Hematopoietic multipotent progenitor cell treated with erythropoietin and hydrocortisone succinate and interleukin-3 and kit ligand, for 15 days (in vitro differentiated cells): ENCODE data around the gene SIK2.
"Not testable (repeated sequence)": the region's sequence is repeated elsewhere in the genome, so short reads cannot be mapped to it uniquely, and the experiment has no call there.

Experiments
- DNase-seq: peaks from one replicate; pipeline ENCODE4 v3.0.0-alpha.2; 2015; ENCODE audit warnings: low spot score

Gene SIK2

DNA sequence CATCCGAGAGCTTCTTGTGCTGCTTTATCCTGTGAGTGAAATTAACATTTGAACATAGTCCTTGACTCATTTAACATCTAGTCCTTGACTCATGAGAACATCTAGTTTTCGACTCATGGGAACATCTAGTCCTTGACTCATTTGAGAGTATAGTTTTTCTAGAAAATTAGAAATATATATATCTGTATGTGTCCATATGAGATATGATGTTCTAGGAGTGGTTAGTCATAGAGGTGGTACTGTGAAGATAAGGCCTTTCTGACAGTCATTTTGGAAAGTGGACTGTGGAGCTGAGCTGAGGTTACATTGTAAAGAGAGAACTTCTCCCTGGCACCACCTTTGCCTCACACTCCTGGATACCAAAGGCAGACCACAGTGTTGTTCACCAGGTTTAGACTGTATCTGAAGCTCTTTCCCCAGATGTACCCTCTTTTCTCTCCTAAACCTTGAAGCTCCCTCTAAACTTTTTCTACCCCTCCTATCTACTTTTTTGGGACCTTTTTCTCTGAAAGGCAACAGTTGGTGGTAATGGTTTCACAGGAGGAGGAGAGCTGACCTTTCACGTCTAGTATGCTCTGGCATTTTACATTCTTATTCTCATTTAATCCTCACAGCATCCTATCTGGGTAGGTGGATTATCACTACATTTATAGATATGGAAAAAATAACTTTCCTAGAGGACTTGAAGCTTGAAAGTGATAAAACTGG, 96.8 kb downstream of the SIK2 start:
- DNase-seq, result peak; percentile 91

- peak; percentile 52 for DNase-seq
These were observed 97.4 kb downstream of the SIK2 start for GRCh38 chr11:111699579-111700156.

DNA sequence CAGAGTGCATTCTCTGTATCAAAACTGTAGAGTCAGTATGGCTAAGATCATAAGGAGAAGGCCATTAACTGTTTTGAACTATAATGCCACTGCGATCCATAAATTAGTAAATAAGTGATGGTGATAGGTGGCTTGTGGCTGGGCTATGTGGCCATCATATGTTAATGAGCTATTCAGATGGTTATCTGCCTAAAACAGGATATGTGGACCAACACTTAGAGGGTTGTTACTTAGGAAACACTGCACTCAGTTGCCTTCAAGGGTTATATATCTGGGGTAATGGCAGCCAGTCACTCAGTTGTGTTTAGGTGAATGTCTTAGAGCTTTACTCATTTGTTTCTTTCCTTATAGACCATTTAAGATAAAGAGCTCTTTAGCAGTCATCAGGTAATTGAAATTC, 97.9 kb downstream of the SIK2 start:
- DNase-seq, result peak; percentile 42

DNA sequence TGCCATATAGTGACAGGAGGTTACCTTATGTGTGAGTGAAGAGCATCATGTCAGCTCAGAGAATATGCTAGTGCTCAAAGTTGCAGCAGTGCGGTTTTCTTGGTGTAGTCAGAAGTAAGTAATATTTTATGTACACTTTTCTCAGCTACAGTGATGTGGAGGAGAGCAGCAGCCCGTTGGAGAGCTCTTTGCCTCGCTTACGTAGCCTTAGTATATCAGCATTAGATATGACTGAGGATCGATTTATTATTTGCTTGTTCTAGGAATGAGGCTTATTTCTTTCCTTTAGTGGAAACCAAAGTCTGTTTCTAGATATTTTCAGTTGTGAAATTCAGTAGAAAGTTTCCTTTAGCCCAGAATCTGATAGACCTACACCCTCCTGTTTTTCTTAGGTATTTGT, 100.4 kb downstream of the SIK2 start:
- no peak for DNase-seq

- no peak for DNase-seq
These were observed 101.3 kb downstream of the SIK2 start for GRCh38 chr11:111703576-111703975.

DNA sequence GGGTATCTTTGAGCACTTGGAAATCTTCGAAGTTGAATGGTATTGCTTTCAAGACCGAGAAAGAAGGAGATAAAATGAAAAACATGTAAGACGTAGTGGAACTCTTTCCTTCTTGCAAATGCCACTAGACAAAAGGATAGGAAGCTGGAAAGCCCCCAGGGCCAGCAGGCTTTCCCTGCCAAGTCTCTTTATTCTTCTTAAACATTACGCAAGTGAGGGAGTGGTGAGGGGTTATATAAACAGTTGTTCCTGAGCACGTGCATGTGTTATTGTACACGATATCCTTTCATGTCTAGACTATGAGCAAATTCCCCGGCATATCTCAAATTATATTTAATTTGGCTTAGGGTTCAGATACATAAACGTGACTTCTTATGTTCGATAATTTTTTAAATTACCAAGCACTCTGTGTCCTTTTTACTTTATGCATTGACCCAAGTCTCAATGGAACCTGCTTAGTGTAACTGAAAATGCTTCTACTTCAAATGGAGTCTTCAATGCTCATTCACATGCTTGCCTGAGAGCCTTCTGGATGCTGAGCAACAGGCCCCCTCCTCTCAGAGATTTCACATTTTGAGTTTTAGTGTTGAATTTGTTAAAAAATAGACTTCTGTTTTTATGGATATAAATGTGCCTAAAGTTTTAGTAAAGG, 104.9 kb downstream of the SIK2 start:
- DNase-seq, result no peak

GRCh38 chr11:111707691-111708067, 105.4 kb downstream of the SIK2 start:
- DNase-seq, result no peak

DNA sequence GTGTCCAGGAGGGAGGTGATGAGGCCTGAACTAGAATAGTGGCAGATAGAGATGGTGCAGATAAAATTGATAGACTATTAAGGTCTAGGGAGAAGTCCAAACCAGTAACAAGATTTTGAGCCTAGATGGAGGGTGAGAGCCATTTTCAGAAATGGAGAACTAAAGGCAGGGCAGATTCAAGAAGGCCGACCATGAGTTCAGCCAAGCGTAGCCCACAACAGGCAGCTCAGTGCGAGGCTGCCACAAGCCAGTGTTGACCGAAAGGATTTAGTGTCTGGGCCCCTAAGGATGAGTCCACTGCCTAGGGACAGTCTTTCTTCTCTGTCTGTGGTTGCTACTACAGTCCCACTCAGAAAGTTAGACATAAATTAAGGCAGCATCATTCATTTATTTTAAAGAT, 112.3 kb downstream of the SIK2 start:
- DNase-seq, result no peak

DNA sequence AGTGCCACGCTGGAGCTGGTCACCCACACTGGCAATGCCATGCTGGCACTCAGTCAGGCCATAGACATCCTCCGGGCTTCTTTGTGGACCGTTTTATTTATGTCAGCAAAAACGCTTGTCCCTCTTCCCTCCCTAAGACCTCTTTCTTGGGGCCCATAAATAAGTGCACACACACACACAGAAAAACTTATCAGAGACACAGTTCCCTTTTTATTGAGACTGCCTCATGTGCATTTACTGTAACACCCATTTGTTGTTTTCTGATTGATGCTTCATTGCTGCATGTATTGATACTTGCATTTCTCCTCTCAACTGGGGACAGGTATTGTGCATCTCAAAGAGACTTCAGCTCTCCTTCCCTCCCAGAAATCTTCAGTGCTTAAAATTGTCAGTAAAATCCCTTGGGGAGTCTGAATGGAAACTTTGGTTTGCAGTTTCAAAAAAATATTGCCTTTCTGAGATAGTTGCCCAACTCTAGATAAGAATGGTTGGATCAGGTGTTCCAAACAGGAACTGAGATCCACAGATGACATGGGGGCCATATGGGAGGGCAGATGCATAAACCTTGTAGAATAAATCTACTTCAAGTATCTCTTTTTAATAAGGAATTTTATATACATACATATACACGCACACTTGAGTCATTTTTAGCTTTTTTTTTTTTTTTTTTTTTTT, 113.0 kb downstream of the SIK2 start:
- DNase-seq, result no peak

GRCh38 chr11:111717660-111718059, 115.4 kb downstream of the SIK2 start:
- not testable (repeated sequence) for DNase-seq

DNA sequence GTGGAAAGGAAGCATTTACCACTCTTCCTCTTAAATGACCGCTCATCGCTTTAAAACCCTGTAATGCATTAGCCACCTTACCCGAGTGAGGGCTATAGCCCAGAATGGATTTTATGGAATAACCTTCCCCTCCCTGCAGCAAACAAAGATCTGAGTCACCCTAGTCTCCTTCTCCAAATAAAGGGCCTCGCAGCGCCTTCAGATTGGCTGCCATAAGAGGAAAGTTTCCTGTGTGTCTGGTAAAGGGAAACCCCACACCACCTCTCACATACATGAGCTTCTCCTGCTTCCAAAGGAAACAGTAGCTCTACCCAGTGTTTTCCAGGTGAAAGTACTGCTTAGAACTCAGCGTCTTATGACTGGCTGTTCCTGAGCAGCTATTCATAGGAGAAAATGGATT, 116.2 kb downstream of the SIK2 start:
- DNase-seq, result no peak

GRCh38 chr11:111718859-111719258, 116.6 kb downstream of the SIK2 start:
- DNase-seq, result no peak

DNA sequence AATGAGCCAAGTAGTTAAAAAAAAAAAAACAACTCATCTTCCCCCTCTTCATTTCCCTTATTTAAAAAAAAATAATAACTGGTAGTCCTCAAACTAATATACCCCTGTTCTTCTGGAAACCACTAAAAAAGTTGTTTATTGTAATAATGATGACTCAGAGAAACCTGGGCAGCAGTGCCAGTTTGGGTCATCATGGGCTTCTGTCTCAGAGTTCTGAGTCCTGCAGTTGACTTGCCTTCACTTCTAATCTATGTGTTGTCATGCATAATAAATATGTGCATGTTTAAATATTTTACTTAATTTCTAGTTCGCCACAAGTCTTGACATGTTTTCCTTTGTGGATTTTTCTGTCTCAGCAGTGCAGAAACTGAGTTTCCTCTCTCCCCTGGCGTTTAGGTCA, 117.1 kb downstream of the SIK2 start:
- DNase-seq, result no peak

DNA sequence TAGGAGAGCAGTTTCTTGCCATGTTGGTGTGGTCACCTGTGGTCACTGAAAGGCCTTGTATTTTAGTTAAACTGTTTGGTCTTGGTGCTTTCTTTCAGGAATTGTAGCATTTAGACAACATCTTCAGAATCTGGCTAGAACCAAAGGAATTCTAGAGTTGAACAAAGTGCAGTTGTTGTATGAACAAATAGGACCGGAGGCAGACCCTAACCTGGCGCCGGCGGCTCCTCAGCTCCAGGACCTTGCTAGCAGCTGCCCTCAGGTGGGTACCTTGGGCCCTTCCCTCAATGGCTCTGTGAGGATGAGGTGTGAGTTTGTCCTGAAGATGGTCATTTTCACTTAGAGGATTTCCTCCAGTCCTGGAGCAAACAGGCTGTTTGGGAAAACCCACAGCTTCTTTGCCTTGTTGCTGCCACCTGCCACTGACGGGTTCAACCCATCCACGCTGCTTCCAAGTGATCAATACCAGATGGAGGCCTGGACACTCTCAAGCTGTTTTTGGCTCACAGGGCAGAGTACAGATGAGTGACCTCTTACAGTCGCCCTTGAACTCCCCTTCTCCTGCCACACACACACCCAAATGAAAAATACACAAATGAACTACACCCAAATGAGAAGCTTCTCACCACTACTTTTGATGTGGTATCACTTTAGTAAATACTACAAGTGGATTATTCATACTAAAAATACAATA, 118.7 kb downstream of the SIK2 start:
- DNase-seq, result no peak

DNA sequence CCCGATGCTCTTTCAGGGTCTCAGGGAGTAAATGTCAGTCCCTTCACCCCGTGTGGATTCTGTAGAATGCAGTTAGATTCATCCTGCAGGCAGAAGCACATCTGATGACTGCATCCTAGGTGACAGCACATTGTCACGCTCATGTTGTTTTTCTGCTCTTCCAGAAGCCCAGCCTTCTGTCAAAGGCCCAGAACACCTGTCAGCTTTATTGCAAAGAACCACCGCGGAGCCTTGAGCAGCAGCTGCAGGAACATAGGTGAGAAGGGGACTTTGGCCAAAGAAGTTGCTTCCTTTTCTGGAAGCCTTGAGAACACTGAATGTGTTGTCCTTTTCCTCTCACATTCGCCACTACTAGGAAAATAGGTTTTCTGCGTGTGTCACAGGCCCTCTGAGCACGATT, 120.3 kb downstream of the SIK2 start:
- no peak for DNase-seq

DNA sequence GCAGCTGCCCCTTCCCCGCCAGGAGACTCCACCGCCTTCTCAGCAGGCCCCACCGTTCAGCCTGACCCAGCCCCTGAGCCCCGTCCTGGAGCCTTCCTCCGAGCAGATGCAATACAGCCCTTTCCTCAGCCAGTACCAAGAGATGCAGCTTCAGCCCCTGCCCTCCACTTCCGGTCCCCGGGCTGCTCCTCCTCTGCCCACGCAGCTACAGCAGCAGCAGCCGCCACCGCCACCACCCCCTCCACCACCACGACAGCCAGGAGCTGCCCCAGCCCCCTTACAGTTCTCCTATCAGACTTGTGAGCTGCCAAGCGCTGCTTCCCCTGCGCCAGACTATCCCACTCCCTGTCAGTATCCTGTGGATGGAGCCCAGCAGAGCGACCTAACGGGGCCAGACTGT, 121.3 kb downstream of the SIK2 start:
- no peak for DNase-seq

DNA sequence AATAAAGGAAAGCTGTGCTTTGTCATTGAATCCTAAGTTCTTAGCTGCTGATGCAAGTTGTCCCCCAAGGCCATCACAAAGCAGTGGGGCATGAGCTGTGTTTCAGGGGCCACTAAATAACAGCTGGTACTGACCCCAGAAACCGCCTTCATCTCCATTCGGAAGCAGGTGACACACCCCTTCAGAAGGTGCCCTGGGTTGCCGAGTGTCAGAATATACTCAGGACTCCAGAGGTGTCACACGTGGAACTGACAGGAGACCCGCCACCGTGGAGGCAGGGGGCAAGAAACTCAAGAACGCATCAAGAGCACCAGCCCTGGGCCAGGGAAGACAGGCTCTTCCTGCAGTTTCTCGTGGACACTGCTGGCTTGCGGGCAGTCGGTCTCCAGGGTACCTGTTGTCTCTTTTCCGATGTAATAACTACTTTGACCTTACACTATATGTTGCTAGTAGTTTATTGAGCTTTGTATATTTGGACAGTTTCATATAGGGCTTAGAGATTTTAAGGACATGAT, 122.4 kb downstream of the SIK2 start:
- no peak for DNase-seq

DNA sequence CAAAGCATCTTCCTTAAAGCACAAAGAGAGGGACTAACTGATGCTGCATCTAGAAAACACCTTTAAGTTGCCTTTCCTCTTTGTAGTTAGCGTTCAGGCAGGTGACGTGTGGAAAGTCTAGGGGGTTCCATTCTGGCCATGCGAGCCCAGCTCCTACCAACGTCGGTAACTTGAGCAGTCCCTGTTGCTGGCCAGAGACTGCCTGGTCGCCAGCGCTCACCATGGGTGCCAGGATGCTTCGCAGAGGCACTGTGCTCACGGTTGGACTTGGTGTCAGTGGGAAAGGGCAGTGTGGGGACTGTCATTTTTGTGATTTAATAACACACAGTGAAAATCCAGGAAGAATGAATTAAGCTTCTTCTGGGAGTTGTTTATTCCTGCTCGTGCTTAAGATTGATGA, 123.4 kb downstream of the SIK2 start:
- DNase-seq, result no peak

DNA sequence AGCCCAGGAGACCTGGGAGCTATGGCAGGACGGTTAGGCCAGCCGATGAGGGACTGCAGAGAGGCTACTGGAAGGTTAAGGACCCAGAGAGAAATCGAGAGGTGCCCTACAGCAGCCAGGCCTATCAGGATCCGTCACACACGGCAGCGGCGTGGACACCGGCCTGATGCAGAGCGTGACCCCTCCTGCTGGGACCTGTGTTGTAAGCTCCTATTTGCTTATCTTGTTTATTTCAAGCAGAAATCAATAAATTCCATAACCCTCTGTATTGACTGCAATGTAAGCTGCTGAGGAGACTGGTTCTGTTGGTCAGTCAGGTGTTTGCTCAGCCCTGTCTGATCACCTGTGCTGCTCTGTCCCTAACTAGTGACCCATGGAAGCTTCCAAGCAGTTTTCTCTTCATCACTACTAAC, 124.1 kb downstream of the SIK2 start:
- no peak for DNase-seq

DNA sequence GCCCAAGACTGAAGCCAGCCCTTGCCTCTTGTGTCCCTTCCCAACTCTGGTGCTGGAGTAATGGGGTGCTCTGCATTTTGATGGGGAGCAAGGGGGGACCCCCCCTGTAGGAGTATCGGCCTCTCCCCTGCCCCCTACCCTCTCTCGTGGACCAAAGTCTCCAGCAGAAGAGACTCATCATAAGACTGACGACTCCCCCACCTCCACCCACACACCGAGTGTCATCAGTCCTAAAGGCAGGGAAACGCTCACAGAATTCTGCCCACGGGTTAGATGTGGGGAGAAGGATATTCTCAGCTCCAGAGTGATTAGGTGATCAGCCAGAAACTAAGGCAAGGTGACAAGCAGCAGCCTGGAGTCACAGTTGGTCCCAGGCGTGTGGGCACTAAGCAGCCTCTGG, 125.2 kb downstream of the SIK2 start:
- DNase-seq, result no peak

GRCh38 chr11:111729071-111729830, 127.0 kb downstream of the SIK2 start:
- DNase-seq, result peak; percentile 73
